GM12801 (cell line): ENCODE measurements around the gene RFTN1.

ENCODE experiments used
- TF ChIP-seq, protein P1 (sequence below): IDR thresholded peaks from one replicate; pipeline ENCODE4 v1.5.1; 2011; ENCODE audit warnings: control low read depth; ENCODE audit not compliant: insufficient read length; ENCODE audit errors: extremely low read depth

Gene RFTN1, protein sequence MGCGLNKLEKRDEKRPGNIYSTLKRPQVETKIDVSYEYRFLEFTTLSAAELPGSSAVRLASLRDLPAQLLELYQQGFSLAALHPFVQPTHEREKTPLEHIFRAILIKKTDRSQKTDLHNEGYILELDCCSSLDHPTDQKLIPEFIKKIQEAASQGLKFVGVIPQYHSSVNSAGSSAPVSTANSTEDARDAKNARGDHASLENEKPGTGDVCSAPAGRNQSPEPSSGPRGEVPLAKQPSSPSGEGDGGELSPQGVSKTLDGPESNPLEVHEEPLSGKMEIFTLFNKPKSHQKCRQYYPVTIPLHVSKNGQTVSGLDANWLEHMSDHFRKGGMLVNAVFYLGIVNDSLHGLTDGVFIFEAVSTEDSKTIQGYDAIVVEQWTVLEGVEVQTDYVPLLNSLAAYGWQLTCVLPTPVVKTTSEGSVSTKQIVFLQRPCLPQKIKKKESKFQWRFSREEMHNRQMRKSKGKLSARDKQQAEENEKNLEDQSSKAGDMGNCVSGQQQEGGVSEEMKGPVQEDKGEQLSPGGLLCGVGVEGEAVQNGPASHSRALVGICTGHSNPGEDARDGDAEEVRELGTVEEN

DNA sequence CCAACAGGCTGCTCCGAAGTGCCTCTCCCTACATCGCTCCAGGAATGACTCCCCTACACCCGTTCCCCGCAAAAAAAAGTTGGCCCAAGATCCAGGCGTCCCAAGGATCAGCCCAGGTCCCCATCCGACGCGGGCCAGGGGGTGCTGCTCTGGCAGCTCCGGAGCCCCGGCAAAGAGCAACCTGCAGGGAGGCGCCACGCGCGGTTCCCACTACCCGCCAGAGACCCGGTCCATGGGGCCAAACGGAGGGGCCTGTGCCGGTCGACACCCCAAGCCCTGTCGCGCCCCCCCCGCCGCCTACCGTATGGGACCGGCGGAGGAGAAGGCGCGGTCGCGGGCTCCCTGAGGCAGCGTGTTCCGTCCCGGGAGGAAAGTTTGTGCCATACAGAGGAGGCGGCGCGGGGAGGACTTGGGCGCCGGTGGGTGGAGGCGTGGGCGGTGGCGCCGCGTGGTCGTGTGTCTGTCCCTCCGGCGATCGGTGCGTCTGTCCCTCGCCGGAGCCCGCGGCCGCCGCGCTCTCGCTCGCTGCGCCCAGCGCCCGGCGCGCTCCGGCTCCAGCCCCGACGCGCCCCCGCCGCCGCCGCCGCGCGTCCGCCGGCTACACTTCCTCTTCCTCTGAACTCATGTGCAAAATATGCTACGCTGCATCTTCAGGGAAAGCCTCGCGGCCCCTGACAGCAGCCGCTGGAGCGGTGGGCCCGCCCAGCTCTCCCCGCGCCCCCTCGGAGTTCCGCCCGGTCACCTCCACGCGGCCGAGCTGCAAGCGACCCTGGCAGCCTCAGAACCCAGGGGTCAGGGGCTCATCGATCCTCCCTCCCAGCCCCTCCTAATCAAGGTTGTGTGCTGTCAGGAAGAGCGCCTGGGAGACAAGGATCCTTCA is at the start of gene RFTN1:
Gene RFTN1, minus strand, starts transcription at position 559 of the 880 bp plus-strand sequence. CDS start 19,830 bp downstream, outside the sequence.
- TF ChIP-seq, protein P1, sequence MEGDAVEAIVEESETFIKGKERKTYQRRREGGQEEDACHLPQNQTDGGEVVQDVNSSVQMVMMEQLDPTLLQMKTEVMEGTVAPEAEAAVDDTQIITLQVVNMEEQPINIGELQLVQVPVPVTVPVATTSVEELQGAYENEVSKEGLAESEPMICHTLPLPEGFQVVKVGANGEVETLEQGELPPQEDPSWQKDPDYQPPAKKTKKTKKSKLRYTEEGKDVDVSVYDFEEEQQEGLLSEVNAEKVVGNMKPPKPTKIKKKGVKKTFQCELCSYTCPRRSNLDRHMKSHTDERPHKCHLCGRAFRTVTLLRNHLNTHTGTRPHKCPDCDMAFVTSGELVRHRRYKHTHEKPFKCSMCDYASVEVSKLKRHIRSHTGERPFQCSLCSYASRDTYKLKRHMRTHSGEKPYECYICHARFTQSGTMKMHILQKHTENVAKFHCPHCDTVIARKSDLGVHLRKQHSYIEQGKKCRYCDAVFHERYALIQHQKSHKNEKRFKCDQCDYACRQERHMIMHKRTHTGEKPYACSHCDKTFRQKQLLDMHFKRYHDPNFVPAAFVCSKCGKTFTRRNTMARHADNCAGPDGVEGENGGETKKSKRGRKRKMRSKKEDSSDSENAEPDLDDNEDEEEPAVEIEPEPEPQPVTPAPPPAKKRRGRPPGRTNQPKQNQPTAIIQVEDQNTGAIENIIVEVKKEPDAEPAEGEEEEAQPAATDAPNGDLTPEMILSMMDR = no peak

DNA sequence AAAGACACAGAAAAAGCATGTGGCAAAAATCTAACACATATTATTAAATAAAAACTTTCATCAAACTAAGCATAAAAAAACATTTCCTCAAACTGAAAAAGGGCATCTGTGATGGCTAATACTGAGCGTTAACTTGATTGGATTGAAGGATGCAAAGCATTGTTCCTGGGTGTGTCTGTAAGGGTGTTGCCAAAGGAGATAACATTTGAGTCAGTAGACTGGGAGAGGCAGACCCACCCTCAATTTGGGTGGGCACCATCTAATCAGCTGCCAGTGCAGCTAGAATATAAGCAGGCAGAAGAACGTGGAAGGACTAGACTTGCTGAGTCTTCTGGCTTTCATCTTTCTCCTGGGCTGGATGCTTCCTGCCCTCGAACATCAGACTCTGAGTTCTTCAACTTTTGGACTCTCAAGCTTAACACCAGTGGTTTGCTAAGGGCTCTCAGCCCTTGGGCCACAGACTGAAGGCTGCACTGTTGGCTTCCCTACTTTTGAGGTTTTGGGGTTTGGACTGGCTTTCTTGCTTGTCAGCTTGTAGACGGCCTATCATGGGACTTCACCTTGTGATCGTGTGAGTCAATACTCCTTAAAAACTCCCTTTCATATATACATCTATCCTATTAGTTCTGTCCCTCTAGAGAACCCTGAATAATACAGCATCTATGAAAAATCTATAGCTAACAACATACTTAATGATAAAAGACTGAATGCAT is 46.3 kb upstream of the RFTN1 start:
- TF ChIP-seq, protein P1 = no peak

DNA sequence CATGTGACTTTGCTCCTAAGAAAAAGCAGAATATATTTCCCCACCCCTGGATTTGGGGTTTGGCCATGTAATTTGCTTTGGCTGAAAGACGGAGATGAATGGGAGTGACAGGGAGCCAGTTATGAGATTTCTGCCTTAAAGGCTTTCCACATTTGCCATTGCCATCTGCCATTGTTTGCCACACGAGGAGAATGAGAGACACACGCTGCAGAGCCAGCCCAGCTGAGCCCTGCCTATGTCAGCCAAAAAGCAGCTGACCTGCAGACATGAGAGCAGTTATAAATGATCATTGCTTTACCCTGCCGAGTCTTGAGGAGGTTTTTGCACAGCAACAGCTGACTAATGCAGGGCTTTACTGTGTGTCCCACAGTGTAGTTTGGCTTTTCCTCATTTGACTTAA is 40.6 kb upstream of the RFTN1 start:
- TF ChIP-seq, protein P1 = no peak

DNA sequence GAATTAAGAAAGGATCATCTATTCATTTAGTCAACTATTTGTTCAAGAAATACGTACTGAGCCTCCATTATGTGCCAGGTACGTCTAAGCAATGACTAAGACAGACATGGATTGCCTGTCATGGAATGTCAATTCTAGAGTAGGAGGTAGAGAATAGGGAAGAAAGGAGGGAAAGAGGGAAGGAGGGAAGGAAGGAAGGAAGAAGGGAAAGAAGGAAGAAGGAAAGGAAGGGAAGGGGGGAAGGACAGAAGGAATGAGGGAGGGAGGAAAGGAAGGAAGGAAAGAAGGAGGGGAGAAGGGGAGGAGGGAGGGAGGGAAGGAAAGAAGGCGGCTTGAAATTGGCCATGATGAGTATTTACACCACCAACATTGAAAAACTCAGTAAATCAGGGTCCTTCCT is 39.3 kb upstream of the RFTN1 start:
- TF ChIP-seq, protein P1 = no peak

DNA sequence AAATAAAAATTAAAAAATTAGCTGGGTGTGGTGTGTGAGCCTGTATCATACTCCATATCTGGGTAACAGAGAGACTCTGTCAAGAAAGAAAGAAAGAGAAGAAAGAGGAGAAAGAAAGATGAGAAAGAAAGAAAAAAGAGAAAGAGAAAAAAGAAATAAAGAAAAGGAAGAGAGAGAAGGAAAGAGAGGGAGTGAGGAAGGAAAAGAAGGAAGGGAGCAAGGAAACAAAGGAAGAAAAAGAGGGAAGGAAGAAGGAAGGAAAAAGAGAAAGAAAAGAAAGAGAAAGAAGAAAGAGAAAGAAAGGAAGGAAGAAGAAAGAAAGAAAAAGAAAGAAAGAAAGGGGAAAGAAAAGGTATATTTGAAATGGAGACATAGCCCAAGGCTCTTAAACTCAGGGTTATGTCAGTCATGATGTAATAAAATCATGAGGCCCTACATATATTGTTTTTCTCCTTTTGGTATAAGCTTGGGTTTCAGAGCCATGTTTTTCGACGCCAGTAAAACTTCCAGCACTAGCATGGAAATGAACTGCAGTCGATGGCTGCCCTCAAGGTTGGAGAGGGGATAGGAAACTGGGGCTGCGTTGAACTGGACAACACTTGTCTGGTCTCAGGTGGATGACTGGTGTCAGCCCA is 38.0 kb upstream of the RFTN1 start:
- TF ChIP-seq, protein P1 = no peak

DNA sequence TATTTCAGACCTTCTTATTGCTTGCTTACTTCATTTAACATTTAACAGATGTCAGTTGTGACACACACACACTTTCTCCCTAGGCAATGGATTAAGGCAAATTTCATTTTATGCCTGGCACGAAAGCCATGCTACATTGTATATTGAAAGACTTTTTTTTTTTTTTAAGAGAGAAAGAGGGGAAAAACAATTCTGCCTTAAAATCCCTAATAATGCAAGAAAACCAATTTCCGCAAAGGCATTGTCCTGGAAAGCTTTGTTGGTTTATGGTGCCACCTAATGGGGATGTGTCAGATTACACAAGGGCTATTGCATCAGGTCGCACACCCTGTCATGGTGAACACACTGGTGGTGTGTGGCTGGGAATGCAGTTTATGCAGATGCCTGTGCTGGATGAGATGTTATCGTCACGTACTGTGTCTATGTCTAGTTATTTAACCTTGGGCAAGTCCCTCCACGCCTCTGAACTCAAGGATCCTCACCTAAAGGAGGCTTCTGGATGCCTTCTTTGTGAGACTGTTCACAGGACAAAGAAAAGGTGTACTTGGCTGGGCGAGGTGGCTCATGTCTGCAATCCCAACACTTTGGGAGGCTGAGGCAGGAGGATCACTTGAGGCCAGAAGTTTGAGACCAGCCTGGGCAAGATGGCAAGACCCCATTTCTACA is 37.3 kb upstream of the RFTN1 start:
- TF ChIP-seq, protein P1 = peak; percentile 56
